ENCODE data around the gene MIA2.

GRCh38 chr14:39322807-39323206, 89.1 kb downstream of the MIA2 start:
- TF ChIP-seq CTCF (conservative IDR thresholded peaks at IDR 0.05; ENCODE audit: low read depth, low read length) (no peak), EZH2 (IDR thresholded peaks at IDR 0.05; ENCODE audit: low read length, unreplicated experiment) (no peak), EZH2phosphoT487 (IDR thresholded peaks at IDR 0.05; ENCODE audit: borderline replicate concordance, low read length) (no peak)

Measured in PC-3 (cell line).